ENCODE data around the gene PDE8A. TPM values are rescaled to one million over a fixed set of nuclear protein-coding genes. Genes with fewer than 3 reads are reported as not detected.
"Not testable (repeated sequence)": the region's sequence is repeated elsewhere in the genome, so short reads cannot be mapped to it uniquely, and the experiment has no call there.

The PDE8A gene
- total RNA-seq, 6 experiments from 2014 or later, result 32.7 to 40.5 (median 37.4) TPM

- Histone ChIP-seq H3K4me3 (no peak overlapping the region), H3K4me1 (peaks cover 0 to 58% (median 23%) of the 10 kb centered on the region in 4 donors), H3K27me3 (no peaks in the 10 kb centered on the region), H3K36me3 (no peaks in the 10 kb centered on the region), H3K27ac (peak overlapping the region; percentile 51 to 78 (median 64)), H3K9me3 (no peaks in the 10 kb centered on the region)
- no peak for DNase-seq
- WGBS (ENCODE audit: insufficient coverage, low coverage, low lambda C conversion rate, missing lambda C conversion rate), result 8% methylated on average over 3 of the region's 3 CpGs
- intact Hi-C loops (cut with DNase I), result no loop called here
- peak; percentile 20 to 74 (median 38) for ATAC-seq
- TF ChIP-seq POLR2A (IDR thresholded peaks at IDR 0.05) (no peak), CTCF (IDR thresholded peaks at IDR 0.05) (peak in 1 of 4 donors; percentile 41)
Measured at GRCh38 chr15:85010386-85011159, 28.9 kb downstream of the PDE8A start.

DNA sequence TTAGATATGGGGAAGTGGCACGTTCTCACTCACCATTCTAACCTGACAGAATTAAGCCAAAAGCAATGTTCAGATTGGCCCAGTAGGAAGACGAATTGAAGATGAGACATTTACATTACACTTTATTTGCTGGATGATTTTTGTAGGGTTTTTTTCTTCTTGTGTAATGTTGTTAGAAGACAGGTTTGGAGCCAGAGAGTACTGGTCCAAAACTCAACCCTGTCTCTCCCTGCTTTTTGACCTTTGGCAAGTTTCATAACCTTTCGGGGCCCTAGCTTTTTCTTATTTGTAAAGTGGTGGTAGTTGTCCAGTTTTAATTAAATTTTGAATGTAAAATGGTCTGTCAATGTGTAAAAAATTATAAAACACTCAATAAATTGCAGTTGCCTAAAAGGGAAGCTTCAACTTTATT is 29.5 kb downstream of the PDE8A start:
- H3K27me3 ChIP-seq, result no peaks in the 10 kb centered on the region
- H3K9me3 ChIP-seq, result no peaks in the 10 kb centered on the region
- peak; percentile 54 to 76 (median 72) for ATAC-seq
- 2% methylated on average over 3 of the region's 3 CpGs for WGBS (ENCODE audit: insufficient coverage, low coverage, low lambda C conversion rate, missing lambda C conversion rate)
- H3K27ac ChIP-seq, result peak overlapping the region; percentile 51 to 78 (median 64)
- TF ChIP-seq POLR2A (IDR thresholded peaks at IDR 0.05), result no peak
- no peak for TF ChIP-seq CTCF (IDR thresholded peaks at IDR 0.05)
- no peak overlapping the region for H3K4me3 ChIP-seq
- H3K36me3 ChIP-seq, result no peaks in the 10 kb centered on the region
- intact Hi-C loops (cut with DNase I), result no loop called here
- H3K4me1 ChIP-seq, result peaks cover 0 to 52% (median 21%) of the 10 kb centered on the region in 4 donors
- no peak for DNase-seq

GRCh38 chr15:85011724-85012123 is 30.1 kb downstream of the PDE8A start:
- Histone ChIP-seq H3K4me1 (peaks cover 0 to 47% (median 19%) of the 10 kb centered on the region in 4 donors), H3K27ac (peak overlapping the region in 2 of 3 donors; percentile 51 to 64)
- DNase-seq; H3K36me3 ChIP-seq; intact Hi-C loops (cut with DNase I); H3K27me3 ChIP-seq; H3K9me3 ChIP-seq; H3K4me3 ChIP-seq; ATAC-seq: not testable (repeated sequence)
- 48% methylated on average over 2 of the region's 2 CpGs for WGBS (ENCODE audit: insufficient coverage, low coverage, low lambda C conversion rate, missing lambda C conversion rate)

DNA sequence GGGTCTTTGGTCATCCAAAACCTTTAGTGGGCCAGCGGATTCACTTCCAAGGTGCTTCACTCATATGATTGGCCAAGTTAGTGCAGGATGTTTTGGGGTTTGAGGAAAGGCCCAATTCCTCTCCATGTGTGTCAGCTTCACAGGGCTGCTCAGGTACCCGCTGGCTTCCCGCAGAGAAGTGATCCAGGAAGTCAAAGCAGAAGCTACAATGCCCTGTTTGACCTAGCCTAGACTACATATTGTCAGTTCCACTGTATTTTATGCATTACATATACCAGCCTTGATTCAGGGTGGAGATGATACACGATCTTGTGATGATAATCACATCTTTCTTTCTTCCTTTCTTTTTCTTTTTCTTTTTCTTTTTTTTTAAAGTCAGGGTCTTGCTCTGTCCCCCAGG is 32.1 kb downstream of the PDE8A start:
- Histone ChIP-seq H3K27ac (no peak overlapping the region), H3K9me3 (no peaks in the 10 kb centered on the region), H3K4me3 (no peak overlapping the region), H3K4me1 (peaks cover 0 to 26% (median 9%) of the 10 kb centered on the region in 4 donors), H3K36me3 (no peaks in the 10 kb centered on the region), H3K27me3 (no peaks in the 10 kb centered on the region)
- 60% methylated on average over 4 of the region's 4 CpGs for WGBS (ENCODE audit: insufficient coverage, low coverage, low lambda C conversion rate, missing lambda C conversion rate)
- TF ChIP-seq CTCF (IDR thresholded peaks at IDR 0.05) (no peak), POLR2A (IDR thresholded peaks at IDR 0.05) (no peak)
- intact Hi-C loops (cut with DNase I), result no loop called here
- no peak for DNase-seq
- ATAC-seq, result no peak

GRCh38 chr15:85014932-85015331 is 33.3 kb downstream of the PDE8A start:
- no peak for TF ChIP-seq CTCF (IDR thresholded peaks at IDR 0.05)
- no peak for TF ChIP-seq POLR2A (IDR thresholded peaks at IDR 0.05)
- ATAC-seq, result no peak
- H3K9me3 ChIP-seq, result no peaks in the 10 kb centered on the region
- H3K27me3 ChIP-seq, result no peaks in the 10 kb centered on the region
- intact Hi-C loops (cut with DNase I), result no loop called here
- H3K27ac ChIP-seq, result no peak overlapping the region
- WGBS (ENCODE audit: insufficient coverage, low coverage, low lambda C conversion rate, missing lambda C conversion rate), result 59% methylated on average over 3 of the region's 6 CpGs
- no peak overlapping the region for H3K4me3 ChIP-seq
- no peaks in the 10 kb centered on the region for H3K36me3 ChIP-seq
- no peak for DNase-seq
- H3K4me1 ChIP-seq, result peaks cover 0 to 16% (median 5%) of the 10 kb centered on the region in 4 donors

Data from right lobe of liver (tissue), 6 donors.